Right ventricle myocardium inferior (tissue), 1 donor: ENCODE data around the gene FAM114A2. TPM values are rescaled to one million over a fixed set of nuclear protein-coding genes. Genes with fewer than 3 reads are reported as not detected.

Source experiments
- ATAC-seq: fragments of 200-7000 bp; cut with Tn5 transposase; one replicate; pipeline ENCODE4 v1.9.1; 2020; ENCODE audit warnings: mild to moderate bottlenecking, moderate library complexity
- DNase-seq: peaks from one replicate; pipeline ENCODE4 v3.0.0; 2021; ENCODE audit errors: missing footprints
- intact Hi-C: fragments of 100-400 bp; cut with DNase I; formaldehyde crosslinking; loops from one replicate; pipeline ENCODE4 v1.11.0; 2022
- total RNA-seq: library from RNA; stranded (reverse); fragmentation: NEBNext Ultra II Directional; extraction: Animal tissue kit (Norgen Biotek cat#: 25700); gene quantifications from one replicate; pipeline ENCODE4 v1.2.1, GENCODE V29; 2021
- donor health status: DM: no; HTN: yes; CAD: no; lungs with severe emphysema.

Gene FAM114A2
- total RNA-seq, 1 donor from 2014 or later, result 34.9 TPM

DNA sequence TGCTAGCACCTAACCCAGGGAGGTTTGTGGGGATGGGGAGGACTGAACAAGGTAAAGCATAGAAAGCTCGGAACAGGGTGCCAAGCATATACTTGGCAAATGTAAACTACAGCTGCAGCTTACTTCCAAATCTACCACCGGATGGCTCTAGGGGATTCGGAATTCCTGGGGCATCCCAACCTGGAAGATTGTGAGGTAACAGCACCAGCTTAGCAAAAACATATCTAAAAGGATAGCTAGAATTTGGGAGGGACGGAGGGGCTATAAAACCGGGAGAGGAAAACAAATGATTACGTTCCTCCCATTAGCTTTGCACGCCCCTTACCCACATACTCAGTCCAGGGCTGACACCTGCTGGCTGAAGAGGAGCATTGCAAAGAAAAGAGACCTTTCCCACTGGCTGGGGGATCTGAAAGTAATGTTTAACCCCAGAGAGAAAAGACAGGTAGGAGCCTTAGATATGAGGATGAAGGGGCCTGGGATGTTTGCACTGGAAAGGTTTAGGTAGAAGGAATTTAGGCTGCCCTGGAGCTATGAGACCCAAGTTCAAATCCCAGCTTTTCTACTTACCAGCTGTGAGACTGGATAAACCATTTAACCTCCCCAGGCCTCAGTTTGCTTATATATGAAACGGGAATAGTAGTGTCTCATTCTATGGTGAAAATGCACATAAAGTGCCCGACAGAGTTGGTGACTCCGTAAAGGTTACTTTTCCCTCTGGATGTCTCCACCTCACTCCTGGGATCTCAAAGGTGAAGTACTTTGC lies 73.6 kb downstream of the FAM114A2 start:
- DNase-seq, result no peak
- ATAC-seq, result peak; percentile 75
- intact Hi-C loops, result loop anchor here (1.0 to 2.0 kb wide), 2 partner anchors 469 to 1432 kb away; no protein-coding TSS in a partner anchor

DNA sequence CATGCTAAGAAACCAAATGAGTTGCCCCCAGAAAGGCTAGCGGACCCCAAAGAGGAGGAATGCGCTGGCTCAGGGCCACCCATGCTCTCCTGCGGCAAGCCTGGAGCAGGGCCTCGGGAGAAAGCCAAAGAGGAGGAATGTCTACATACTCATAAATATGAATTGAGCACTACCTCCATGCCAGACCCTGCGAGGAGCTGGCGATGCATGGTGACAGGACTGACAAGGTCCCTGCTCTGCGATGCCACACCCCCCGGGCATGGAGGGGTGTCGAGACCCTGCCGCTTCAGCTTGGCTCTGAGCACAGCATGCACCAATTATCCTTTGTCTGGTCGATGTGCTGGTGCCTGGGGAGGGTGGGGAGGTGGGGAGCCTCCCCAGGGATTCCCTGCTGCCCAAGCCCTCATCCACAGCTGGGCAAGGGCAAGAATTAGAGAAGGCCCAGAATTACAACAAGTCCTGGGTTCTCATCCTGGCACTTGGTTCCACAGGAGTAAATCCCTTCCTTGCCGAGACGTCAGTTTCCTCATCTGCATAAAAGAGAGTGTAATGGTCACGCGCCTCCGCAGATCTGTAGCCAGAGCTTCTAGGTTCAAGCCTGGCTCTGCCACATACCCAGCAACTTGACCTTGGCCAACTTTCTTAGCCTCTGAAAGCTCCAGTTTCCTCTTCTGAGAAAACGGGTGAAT lies 74.4 kb downstream of the FAM114A2 start:
- intact Hi-C loops, result loop anchor here (2.0 kb wide), 1 partner anchor 1432 kb away; no protein-coding TSS in a partner anchor

DNA sequence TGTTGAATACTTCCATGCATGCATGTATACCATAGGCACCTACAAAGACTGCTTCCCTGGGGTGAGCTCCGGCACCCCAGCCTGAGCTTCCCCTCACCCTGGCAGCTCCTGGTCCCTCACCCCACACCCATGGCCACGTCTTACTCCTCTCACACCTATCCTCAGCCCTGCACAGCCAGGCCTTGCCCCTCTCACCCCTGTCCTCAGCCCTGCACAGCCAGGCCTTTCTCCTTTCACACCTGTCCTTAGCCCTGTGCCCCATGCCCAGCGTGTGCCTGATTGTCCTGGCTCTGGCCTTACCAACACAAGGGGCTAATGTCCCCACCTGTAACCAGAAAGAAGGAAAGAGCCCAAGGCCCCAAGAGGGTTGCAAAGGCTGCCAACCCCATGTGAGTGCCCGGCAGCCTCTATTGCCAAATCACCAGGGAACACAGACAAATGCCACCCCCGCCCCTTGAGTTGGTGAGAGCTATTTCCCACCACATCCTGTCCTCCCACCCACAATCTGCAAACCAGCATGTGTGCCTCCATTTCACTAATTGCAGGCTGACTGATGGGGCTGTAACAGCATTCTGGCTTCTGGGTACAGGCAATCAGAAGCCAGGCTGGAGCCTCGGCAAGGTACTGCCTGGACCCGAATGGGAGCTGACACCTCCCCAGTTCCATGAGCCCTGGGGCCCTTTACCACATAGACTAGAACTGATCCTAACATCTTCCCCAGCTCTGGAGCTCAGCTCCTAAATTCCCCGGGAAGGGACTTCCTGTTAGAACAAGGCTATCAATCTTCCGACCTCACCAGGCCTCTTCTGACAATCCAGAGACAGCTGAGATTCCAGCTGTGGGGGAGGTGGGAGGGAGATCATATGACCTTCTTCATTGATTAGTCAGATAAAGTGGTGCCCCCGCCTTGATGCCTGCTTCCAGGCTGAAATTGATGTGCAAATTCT lies 78.2 kb downstream of the FAM114A2 start:
- no peak for ATAC-seq
- intact Hi-C loops, result no loop called here
- no peak for DNase-seq

More for the DNA sequence above, 74.4 kb downstream of the FAM114A2 start:
- ATAC-seq (no peak), DNase-seq (no peak)

DNA sequence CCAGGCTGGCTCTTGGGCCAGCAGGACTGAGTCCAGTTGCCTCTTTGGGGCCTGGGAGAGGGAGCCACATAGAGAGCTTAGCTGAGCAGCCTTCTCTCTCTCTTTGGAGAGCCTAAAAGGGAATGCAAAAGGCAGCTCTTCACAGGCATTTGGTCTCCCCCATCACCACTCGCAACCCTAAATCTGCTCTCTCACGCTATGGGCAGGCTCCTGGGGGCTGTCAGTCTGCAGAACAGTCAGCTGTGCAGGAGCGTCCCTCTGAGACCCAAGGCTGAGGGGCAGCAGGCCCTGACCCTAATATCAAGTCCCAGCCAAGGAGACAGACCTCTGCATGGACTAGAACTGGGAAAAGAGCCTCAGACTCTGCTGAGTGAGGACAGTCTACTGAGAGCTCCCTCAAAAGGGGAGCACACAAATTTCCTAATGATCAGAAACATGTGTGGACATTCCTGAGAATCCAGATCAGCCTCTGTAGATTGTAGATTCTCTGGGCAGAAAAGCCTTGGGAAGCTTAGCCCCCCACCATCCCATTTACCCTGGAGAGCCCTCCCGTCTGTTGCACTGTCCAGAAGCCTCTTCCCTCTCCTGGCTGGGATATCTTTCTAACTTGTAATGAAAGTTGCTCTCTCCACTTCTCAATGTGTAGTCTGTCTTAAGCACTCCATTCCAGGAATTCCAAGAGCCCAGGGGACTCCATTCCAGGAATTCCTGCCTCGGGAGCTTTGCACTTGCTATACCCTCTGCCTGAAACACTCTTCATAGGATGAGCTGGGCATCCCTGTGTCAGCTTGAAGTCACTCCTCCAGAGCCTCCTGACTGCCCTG lies 79.4 kb downstream of the FAM114A2 start:
- intact Hi-C loops, result no loop called here
- no peak for DNase-seq
- peak; percentile 5 for ATAC-seq

DNA sequence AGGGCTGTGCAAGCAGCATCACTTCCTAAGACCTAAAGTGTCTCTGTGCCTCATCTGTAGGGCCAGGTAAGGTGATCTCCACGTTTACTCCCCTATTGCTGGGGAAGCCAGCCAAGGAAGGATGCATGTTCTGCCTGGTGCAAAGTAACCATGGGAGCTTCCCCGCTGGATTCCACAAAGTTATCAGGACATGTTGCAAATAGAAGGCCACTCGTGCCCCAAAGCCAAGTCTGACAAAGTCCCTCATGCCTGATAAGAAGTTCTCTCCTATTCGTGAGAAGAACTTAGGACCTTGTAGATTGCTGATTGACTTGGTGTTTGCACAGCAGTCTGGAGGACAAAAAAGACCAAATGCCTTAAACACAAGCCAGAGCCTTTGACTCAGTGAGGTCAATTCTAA lies 81.5 kb downstream of the FAM114A2 start:
- no peak for DNase-seq
- intact Hi-C loops, result no loop called here
- no peak for ATAC-seq

DNA sequence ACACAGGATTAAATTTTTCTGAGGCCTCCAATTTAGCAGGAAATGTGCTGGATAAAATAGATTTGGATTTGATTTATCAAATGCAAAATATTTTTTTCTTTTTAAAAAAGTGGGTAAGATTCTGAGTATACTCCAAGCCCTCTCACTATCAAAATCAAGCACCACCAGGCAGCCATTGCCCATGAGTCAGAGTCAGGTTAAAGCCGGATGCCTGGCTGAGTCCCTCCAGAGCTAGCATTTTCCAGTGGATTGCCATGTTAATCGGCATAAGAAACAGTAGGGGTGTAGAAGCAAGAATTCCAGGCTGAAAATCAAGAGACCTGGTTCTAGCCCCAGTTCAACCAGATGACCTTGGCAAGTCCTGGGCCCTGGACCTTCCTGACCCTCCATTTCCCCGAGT lies 85.3 kb downstream of the FAM114A2 start:
- ATAC-seq, result no peak
- intact Hi-C loops, result no loop called here

DNA sequence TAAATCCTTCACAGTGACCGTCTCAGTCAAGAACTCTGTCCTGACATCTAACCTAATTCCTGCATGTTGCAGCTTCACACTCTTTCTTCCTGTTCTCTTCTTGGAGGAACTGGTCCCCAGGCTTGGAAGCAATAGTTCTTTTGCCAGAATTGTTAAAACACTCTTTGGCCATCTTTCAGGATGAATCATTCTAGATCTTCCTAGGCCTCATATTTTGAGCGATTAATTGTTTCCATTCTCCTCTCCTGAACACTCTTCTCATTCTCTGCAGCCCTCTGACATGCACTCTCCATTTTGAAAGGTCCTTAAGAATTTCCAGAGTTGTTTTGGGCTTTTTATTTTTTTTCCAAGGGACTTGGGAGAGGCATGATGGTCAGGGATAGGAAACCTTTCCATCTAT lies 85.8 kb downstream of the FAM114A2 start:
- intact Hi-C loops, result no loop called here
- no peak for DNase-seq
- ATAC-seq, result no peak

More for the DNA sequence above, 85.3 kb downstream of the FAM114A2 start:
- no peak for DNase-seq

DNA sequence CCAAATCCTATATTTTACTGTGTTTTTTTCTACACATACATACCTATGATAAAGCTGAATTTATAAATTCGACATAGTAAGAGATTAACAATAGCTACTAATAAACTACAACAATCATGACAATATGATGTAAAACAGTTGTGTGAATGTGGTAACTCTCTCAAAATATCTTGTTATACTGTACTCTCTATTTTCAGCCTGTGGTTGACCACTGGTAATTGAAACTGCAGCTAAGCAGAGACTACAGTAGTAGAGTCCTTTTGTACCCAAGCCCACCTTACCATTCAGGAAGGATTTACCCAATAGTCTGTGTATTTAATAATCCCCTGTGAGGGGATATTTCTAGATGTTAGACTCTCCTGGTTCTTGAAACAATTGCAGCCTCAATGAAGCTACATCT lies 86.7 kb downstream of the FAM114A2 start:
- ATAC-seq, result no peak
- DNase-seq, result no peak
- intact Hi-C loops, result no loop called here

DNA sequence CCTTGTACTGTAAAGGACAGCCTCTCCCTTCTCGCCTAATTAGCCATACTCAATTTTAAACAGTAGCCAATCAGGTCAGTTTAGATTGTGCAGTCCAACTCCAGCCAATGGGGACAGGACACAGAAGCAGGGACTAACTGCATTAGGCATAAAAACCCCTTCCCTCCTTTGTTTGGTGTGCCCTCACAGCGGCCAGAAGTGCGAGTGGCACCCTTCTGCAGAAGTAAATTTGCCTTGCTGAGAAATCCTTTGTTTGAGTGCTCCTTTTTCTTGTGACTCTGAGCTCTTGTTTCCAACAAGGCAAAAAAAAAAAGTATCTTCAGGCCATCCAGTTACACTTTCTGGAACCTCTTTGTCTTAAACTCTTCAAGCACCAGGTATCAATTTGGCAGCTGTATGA lies 97.4 kb downstream of the FAM114A2 start:
- DNase-seq (no peak), ATAC-seq (no peak)
- intact Hi-C loops, result no loop called here

Other genes starting within 250 kb of the FAM114A2 start
- 25.8 TPM for gene MFAP3, start 57 bp upstream of the FAM114A2 start, total RNA-seq
- gene GALNT10, start 151.8 kb upstream of the FAM114A2 start, total RNA-seq, result 15.5 TPM